Ureter (tissue), 1 donor: ENCODE data around the gene PRKN. TPM values are rescaled to one million over a fixed set of nuclear protein-coding genes. Genes with fewer than 3 reads are reported as not detected.
"Not testable (repeated sequence)": the region's sequence is repeated elsewhere in the genome, so short reads cannot be mapped to it uniquely, and the experiment has no call there.

Source experiments
- DNase-seq: peaks from one replicate; pipeline ENCODE4 v3.0.0-alpha.2; 2020; ENCODE audit warnings: low spot score
- total RNA-seq: library from RNA; stranded (reverse); gene quantifications from one replicate; pipeline ENCODE4 v1.2.4, GENCODE V29; 2023
- donor health status: DM: yes; HTN: yes; CAD: no.

The PRKN gene
- total RNA-seq, 1 donor from 2014 or later: 12.1 TPM

DNA sequence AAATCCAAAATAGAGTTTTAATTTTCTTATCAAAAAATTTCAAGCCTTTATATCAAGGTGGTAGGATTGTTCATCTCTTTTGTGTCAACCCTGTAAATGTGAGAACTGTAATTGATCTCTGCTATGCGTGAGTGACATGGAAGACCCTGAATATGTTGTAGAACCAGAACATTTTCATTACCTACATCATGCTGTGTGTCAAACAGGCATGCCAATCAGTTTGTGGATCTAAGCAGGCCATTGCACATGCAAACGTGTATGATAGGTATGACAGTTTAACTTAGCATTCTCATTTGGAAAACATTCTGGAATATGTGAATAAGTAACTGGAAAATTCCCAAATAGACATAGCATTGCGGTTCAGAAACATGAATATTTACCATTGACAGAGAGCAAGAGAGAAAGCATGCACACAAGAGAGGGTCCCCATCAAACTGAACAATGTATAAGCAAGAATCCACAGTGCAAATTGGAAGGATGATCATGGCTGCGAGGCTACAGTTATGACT lies 812.1 kb downstream of the PRKN start:
- no peak for DNase-seq

DNA sequence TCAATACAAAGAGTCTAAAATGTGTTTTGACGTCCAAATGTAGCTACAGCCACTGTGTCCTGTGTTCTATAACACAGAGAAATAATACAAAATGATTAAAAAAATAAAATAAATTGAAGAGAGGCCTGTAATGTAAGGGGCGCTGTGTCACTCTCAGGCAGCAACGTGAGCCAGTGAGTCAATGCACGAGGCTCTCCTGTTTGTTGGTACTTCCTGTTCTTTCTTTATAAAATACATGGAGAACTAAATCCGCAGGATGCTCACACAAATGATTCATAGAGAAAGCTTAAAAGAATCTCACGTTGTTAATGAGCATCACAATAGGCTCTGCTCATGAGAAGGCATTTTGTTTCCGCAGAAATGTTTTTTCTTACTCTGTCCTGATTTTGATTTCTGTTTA lies 818.7 kb downstream of the PRKN start:
- no peak for DNase-seq

DNA sequence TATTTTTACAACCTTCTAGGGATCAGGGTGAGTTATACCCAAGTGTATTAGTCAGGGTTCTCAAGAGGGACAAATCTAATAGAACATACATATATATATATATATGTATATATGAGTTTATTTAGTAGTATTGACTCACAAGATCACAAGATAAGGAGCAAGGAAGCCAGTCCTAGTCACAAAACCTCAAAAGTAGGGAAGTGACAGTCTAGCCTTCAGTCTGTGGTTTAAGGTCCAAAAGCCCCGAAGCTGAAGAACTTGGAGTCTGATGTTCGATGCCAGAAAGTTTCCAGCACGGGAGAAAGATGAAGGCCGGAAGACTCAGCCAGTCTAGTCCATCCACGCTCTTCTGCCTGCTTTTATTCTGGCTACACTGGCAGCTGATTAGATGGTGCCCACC lies 821.0 kb downstream of the PRKN start:
- no peak for DNase-seq

DNA sequence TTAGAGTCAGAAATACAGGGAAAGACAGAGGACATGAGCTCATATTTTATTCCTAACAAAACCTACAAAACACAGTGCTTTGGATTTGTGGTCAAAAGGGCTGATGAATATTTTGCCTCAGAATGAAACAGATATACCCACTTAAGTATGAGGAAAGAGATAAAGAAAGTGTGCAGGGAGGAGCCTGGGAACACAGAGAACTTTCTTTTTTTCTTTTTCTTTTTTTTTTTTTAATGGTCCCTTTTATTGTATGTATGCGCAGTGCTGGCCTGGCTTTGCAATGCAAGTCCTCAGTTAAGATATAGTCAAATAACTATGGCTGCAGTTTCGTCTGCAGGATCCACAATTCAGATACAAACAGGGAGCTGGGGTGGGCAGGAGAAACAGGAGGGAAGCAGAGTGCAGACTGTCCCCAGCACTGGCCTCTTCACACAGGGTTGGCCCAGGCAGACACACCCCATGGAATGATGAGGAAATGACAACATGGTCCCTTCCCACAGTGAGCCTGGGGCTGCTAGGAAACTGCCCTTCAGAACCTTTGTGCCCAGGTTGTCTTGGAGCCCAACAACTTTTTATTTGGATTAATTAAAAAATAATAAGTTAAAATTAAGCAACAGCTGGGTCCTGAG lies 823.9 kb downstream of the PRKN start:
- DNase-seq: no peak

DNA sequence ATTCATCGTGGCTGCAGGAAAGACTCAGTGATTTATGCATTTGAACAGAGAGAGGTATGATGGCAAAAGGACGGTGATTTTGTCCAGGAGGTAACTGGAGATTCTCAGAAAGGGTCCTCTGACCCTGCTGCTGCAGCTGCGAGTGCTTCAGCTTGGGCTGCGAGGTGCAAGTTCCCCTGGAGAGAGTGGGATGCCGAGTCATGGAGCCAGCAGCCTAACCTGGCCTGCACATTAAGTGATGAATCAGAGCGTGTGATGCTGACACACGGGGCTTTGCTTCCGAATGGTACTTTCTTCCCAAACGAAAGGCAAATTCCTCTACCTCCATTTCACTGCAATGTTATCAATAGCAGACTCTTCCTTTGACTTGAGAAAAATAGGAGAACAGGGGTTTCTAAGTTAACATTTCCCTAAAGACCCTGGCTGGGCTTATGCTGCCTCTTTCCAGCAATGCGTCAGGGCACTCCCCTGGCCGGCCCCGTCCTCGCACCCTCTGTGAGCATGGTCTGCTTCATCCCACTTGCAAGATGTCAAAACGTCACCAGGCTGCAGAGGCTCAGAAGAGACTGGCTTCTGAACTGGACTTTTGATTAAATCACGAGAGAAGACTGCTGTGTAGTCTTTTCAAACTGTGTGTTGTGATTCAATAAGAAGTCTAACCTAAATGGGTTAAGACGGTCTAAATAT lies 825.7 kb downstream of the PRKN start:
- DNase-seq: no peak

DNA sequence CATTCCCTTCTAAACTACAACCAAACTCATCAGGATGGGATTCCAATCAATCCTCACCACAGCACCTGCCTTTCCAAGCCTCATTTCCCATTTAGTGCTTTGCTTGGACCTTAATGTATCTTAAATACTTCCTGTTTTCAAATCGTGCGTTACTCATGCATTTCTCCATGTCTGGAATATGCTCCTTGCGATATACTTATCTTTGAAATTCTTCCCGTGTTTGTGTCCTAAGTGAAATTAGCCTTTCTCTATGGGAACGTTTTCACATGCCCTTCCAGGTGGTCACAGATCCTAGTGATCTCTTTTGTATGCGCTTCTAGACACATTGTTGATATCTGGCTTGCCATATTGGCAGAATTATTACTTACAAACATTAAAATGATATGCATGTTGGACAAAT lies 833.1 kb downstream of the PRKN start:
- DNase-seq: no peak

DNA sequence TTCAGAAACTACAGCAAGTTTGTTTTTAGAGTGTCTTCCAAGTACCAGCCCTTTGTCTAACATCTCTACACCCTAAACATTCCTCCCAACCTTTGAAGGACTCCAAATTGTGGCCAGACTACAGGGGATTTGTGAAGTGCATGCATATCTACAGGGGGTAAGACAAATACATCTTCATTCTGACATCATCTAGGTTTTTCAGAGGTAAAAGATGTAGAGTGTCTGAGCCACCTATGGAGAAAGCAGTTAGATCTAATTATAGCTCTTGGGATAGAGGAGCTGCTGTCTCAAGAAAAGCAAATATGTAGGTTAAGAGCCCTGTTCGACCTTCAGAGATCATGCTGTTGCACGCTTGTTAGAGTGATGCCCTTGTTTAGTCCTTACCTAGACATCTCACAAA lies 836.0 kb downstream of the PRKN start:
- no peak for DNase-seq

DNA sequence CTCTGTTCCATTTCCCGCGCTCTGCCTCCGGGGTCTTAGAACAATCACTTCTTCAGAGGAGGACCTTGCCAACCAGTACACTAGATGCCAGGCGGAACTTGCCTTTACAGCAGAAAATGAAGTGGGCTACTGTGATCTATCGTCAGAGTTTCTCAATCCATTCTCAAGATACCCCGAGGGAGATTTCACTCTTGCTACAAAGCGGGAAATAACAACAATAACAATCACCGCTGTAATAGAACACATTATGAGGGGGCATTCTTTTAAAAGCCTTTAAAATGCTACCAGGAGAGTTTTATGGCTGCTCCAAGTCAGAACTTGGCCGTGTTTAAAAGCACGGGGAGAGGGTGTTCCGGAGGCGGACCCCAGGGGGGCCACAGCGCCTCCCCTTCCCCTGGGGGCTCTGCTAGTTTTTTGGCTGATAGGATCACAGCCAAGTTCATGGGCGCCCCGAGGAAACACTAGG lies 836.7 kb downstream of the PRKN start:
- DNase-seq: no peak

DNA sequence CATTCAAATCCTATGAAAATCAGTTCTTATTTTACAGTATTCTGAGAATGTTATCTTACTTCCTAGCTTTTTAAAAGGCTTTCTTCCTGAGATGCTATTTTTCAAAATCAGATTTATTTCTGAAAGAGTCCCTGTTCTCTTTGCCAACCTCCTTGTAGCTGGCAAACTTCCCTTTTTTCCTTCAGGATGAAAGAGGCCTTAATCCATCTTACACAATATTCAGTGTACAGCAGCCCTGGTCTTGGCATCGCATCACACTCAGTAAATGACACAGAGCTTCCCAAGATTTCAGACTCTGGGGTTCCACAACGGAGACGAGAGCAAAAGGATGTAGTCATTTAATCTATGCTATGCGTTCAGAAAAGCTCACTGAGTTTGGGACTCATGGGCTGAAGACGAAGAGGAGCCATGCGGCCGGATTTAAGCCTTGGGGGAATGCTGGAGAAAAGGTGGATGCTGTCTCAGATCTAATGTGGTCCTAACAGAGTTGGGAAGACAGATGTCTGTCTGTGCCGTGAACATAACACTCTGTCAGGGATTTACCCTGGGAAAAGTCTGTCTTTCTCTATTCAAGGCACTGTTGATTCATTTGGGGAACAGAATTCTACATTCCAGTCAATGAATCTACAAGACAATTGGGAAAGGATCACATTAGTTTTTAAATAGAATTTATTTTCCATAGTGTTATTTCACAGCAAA lies 837.3 kb downstream of the PRKN start:
- no peak for DNase-seq

DNA sequence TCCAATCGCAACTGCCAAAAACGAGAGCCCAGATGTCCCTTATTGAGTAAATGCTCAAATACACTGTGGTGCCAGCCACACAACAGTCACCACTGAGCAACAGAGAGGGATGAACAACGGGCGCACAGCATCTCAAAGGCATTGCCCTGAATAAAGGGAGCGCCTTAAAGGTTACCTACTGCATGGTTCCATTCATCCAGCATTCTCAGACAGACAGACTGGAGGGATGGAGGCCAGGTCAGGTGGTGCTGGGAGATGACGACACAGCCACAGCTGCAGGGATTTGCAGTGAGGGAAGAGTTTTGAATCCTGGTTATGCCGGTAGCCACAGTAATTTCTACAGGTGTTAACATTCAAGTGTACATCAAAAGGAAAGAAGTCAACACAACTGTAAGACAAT lies 838.2 kb downstream of the PRKN start:
- DNase-seq: no peak

DNA sequence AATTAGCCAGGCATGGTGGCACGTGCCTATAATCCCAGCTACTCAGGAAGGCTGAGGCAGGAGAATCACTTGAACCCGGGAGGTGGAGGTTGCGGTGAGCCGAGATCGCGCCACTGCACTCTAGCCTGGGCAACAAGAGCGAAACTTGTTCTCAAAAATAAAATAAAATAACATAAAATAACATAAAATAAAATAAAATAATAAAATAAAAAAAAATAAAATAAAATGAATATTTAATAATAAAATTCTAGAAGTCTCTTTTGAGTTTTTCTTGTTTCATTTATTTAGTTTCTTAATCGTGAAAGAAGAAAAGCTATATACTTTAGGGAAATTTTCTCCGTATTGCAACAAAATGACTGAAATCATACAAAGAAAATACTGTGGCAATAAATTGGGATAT lies 841.0 kb downstream of the PRKN start:
- DNase-seq: not testable (repeated sequence)

DNA sequence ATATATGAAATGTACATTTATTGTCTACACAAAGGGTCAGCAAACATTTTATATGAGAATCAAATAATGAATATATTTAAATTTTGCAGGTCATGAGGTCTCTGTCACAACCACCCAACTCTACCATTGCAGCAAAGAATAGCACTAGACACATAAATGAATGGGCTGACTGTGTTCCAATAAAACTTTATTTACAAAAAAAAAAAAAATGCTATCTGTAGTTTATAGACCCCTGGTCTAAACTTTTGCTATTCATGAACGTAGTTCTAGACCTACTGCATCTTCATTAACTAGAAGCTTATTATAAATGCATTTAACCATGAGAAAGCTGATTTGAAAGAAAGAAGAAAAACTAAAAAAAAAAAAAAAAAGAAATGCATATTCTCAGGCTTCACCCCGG lies 842.8 kb downstream of the PRKN start:
- no peak for DNase-seq

DNA sequence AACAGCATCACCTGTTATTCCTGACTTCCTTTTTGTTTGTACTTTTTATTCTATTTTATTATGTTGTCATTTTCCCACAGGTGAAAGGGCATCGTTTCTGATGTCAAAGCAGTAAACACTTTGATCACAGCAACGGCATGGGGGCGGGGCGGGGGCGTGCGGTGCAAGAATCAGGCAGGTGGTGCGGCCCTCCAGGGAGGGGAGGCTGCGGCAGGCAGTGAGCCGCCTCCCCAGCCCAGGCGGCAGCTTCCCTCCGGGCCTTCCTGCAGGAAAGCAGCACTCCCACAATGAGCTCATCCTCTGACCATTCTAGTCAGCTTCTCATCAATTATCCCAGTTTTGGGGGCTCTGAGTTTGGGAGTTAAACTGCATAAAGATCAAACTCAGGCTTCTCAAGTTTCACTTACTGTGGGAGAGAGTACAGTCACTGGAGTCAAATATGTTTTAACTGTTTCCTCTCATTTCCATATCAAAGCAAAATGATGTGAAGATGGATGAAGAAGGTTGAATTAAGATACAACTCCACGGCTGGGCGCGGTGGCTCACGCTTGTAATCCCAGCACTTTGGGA lies 845.3 kb downstream of the PRKN start:
- no peak for DNase-seq

DNA sequence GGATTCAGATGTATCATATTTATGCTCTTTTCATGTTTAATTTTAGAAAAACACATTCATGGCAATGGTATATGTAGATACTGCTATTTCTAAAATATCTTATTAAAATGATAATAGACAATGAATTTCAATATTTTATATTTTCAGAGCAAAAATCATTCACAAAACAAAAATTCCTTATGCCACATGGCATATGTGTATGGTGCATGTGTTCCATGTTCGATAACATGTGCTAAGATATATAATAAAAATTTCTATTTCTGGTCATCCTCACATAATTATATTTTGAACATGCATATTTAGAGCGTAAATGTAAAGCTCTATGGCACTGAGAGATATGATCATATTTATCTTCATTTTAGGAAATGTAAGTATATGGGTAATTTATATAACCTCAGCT lies 847.5 kb downstream of the PRKN start:
- DNase-seq: no peak

DNA sequence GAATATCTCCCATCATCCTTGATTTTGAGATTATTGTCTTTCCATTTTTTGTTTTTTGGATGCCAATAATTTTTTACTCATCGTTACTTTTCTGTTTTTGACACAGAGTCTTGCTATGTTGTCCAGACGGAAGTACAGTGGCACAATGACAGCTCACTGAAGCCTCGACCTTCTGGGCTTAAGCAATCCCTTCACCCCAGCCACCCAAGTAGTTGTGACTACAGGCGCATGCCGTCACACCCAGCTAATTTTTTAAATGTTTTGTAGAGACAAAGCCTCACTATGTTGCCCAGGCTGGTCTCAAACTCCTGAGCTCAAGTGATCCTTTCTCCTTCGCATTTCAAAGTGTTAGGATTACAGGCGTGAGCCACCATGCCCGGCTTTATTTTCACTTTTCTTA lies 851.3 kb downstream of the PRKN start:
- DNase-seq: no peak

DNA sequence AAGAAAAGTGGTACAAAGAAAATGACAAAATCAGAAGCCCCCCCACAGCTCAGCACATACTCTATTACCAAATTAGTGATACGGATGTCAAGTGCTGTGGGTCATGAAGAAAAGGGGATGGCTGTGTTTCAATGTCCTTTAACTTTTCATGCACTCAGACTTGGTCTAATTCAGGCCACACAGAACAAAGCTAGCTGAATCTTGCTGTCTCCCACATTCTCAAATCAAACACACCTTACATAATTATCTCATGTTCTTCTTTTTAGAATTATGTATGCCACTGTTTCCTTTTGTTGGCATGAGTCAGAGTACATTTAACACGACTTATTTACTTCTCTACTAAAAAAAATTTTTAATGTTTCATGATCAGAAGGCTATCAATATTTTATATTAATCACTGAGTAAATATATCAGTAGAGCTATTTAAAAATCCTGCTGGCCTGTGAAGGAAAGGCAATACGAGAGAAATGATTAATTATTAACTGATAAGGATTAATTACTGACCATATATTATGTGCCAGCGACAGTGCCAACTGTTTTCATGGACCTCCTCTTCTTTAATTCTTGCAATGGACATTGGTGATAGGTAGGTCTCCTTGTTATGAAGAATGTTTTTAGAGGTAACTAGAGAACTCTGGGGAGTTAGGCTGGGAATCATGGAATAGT lies 857.2 kb downstream of the PRKN start:
- DNase-seq: no peak

DNA sequence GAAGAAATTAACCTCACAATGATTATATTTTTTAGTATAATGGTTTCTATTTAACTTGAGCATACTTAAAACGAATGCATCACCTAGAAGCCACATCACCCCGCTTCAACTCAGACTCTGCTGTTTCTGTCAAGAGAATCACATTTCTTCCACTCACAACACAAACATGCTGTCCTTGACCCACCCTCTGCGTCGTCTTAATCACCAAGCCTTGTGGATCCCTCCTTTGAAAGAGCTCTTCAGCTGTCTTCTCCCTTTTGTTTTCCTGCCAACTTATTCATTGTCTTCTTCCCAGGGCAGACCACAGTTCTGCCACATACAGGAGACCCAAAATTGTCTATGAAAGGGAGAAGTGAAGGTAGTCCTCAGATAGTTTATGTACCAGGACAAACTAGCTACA lies 858.1 kb downstream of the PRKN start:
- DNase-seq: no peak

DNA sequence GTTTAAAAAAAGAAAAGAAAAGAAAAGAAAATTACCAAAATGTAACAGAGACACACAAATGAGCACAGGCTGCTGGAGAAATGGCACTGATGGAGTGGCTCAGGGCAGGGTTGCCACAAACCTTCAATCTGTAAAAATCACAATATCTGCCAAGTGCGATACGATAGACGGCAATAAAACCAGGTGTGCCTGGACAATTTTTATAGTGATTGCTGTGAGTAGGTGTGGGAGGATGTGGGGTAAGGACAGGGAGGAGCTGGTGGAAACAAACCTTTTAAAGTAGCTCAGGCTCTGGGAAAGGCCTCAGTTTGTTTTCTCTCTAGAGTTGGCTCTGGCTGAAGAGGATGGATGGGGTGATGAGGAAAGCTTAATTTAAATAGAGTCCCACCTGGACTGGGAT lies 861.0 kb downstream of the PRKN start:
- DNase-seq: no peak

DNA sequence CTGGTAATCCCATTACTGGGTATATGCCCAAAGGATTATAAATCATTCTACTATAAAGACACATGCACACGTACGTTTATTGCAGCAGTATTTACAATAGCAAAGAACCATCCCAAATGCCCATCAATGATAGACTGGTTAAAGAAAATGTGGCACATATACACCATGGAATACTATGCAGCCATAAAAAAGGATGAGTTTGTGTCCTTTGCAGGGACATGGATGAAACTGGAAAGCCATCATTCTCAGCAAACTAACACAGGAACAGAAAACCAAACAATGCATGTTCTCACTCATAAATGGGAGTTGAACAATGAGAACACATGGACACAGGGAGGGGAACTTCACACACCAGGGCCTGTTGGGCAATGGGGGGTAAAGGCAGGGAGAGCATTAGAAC lies 866.5 kb downstream of the PRKN start:
- not testable (repeated sequence) for DNase-seq

DNA sequence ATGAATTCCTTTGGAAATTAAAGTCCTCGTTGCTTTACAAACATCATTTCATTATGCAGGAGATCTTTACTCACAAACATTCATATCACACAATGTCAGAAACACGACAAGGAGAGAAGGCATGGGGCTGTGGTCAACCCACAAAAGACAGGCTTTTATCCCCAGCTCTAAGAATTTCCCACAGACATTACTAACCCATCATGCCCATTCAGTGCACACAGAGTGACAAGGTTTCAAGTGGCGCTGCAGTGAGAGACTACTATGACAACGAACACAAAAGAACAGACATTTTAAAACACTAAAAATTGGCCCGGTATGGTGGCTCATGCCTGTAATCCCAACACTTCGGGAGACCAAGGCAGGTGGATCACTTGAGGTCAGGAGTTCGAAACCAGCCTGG lies 873.9 kb downstream of the PRKN start:
- DNase-seq: no peak

DNA sequence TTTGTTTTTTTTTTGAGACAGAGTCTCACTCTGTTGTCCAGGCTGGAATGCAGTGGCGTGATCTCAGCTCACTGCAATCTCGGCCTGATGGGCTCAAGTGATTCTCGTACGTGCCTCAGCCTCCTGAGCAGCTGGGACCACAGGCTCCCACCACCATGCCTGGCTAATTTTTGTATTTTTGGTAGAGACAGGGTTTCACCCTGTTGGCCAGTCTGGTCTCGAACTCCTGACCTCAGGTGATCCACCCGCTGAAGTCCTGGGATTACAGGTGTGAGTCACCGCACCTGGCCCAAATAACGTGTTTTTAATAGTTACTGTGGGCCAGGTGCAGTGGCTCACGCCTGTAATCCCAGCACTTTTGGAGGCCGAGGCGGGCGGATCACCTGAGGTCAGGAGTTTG lies 876.1 kb downstream of the PRKN start:
- DNase-seq: not testable (repeated sequence)

DNA sequence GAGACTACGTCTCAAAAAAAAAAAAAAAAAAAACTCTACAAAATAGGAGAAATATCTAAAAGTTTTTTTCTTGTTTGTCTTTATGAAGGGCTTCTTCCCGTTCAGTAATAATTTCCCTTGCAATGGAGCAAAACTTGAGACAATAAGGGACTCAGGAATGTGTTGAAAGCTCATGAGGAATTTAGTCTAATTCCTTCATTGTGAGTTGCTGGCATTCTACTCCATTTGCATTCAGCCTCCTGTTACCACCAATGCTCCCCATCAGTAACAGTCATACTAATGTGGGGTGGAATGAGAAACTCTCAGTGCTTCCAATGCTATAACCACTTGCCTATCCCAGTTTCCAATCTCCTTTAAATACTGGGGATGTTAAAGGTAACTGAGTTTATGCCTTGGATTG lies 877.0 kb downstream of the PRKN start:
- no peak for DNase-seq
